AG09319 (cell line): ENCODE results near the gene MED14.

ENCODE experiments used
- DNase-seq: peaks from one replicate; pipeline ENCODE4 v3.0.0-alpha.2; 2010; ENCODE audit warnings: low read depth; ENCODE audit errors: extremely low read depth
- TF ChIP-seq, protein P1 (sequence below): IDR thresholded peaks from 2 replicates; pipeline ENCODE4 v1.5.1; 2011; ENCODE audit warnings: low read depth, mild to moderate bottlenecking, inconsistent platforms, low read length, moderate library complexity

The MED14 gene

GRCh38 chrX:40663880-40664630, 71.3 kb downstream of the MED14 start:
- TF ChIP-seq, protein P1, sequence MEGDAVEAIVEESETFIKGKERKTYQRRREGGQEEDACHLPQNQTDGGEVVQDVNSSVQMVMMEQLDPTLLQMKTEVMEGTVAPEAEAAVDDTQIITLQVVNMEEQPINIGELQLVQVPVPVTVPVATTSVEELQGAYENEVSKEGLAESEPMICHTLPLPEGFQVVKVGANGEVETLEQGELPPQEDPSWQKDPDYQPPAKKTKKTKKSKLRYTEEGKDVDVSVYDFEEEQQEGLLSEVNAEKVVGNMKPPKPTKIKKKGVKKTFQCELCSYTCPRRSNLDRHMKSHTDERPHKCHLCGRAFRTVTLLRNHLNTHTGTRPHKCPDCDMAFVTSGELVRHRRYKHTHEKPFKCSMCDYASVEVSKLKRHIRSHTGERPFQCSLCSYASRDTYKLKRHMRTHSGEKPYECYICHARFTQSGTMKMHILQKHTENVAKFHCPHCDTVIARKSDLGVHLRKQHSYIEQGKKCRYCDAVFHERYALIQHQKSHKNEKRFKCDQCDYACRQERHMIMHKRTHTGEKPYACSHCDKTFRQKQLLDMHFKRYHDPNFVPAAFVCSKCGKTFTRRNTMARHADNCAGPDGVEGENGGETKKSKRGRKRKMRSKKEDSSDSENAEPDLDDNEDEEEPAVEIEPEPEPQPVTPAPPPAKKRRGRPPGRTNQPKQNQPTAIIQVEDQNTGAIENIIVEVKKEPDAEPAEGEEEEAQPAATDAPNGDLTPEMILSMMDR = peak; percentile 49
- no peak for DNase-seq

DNA sequence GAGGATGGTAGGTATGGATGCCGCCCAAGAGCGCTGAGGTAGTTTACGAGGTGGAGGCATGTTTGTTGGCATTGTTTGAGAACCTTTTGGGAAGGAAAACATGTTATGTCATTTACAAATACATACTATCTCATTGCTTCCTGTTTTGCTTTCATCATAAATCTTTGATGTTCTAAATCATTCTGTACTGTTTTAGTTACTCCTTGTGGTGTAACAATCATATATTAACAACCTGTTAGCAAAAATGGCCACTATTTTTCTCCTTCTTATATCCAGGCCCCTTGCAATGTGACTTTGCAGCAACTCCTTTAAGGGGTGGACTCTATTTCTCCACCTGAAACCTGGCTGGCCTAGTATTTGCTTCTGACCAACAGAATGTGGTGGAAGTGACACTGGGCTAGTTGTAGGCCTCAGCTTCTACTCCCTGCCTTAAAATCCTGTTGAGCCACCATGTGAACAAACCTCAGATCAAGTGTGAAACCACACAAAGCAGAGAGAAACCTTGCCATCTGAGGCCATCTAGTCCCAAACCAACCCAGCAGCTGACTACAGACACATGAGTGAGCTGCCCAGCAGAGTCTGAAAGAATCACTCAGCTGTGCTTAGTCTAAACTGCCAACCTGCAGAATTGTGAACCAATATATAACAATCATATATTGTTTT, 72.1 kb downstream of the MED14 start:
- no peak for DNase-seq
- TF ChIP-seq, protein P1 = no peak

GRCh38 chrX:40661489-40661888, 73.9 kb downstream of the MED14 start:
- TF ChIP-seq, protein P1 = no peak
- DNase-seq = no peak

DNA sequence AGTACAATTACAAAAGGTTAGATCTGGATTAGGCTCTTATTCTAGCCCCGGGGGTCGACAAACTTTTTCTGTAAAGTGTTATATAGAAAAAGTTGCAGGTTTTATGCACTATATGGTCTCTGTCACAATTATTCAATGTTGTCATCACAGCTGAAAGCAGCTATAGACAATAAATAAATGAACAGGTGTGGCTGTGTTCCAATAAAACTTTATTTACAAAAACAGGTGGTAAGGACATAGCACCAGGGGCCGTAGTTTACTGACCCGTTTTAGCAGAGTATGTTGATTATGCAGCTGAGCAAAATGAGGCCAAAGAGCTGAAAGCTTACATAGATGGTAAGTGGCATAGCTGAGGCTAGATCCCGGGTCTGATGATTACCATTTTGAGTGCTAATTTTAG, 75.0 kb downstream of the MED14 start:
- no peak for DNase-seq
- TF ChIP-seq, protein P1 = no peak

DNA sequence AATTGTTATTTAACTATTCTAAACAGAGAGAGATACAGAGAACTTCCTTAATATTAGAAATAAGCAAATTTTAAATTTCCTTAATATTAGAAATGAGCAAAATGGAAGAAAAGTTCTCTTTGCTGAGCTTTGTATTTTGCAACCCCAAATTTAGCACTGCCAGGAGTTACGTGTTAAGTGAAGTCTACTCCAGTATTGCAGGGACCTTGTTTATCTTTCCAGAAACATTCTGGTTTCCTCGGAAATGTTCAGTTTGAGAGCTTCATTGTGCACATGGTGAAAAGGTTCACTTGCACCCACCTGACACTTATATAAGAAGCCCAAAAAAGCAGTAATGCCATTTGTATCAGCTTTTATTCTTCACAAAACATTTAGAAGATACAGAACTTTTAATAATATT, 81.8 kb downstream of the MED14 start:
- no peak for DNase-seq
- TF ChIP-seq, protein P1 = no peak

DNA sequence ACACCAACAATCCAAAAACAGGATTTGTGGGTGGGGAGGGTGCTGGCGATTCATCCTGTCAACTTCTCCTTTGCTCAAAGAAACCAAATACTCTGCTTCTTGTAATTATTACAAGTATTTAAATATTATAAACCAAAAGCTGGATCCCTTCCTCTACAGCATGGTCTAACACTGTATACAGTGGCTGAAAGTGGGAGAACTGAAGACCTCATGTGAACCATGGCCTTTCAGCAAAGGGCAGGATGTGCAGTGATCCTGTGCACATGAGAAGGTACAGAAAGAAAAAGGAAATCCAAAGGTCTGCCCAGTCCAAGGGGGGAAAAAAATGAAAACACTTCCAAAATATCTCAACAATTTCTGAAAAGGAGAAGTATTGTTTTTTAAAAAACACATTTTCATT, 82.7 kb downstream of the MED14 start:
- no peak for DNase-seq
- TF ChIP-seq, protein P1 = no peak

DNA sequence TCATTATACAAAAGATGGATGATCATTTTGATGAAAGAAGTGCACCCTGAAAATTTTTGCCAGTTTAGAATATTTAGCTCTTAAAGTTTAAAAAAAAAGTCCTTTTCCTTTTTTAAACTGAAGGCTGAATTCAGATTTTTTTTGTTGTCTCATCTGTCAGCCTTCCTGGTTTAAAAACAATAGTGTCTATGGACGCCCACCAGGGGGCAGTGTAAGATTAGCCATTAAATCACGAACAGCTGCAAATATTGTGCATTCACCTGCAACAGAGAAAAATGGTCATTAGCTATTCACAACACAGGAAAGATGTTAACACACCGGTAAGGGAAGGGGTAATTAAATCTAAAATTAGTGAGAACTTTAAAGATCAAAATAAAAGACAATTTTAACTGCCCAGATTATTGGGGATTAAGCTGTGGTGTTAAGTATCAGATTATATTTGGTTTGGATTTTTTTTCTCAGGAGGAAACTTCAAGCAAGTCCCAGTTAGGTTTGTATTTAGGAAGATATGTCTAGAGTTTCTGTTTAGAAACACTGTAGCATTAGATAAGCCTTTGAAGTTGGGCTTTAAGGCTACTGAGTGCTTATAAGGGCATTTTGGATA, 83.6 kb downstream of the MED14 start:
- TF ChIP-seq, protein P1 = peak; percentile 66
- DNase-seq = peak; percentile 34
